H1 (cell line): ENCODE results near the gene GPR31. TPM values are rescaled to one million over a fixed set of nuclear protein-coding genes. Genes with fewer than 3 reads are reported as not detected.

ENCODE experiments used
- CTCF ChIA-PET: fragments of 300-600 bp; sonication (Branson Sonifier 250); formaldehyde crosslinking; loops from one replicate; lab custom pipeline; 2021; ENCODE audit not compliant: partially characterized antibody; lab: Charles Lee
- POLR2A ChIA-PET: fragments of 300-600 bp; sonication (Branson Sonifier 250); formaldehyde crosslinking; loops from one replicate; lab custom pipeline; 2021; ENCODE audit warnings: inconsistent platforms; ENCODE audit not compliant: partially characterized antibody; lab: Charles Lee
- DNase-seq, 2 experiments: peaks; one replicate each; pipeline versions ENCODE4 v3.0.0 to v3.0.0-alpha.2; 2010 to 2022; ENCODE audit warnings: low spot score in 2 of 2, low read depth in 1 of 2, mixed read lengths in 1 of 2
- FAIRE-seq: peaks from 2 replicates; lab custom pipeline; 2011; peaks lifted over from hg19 to GRCh38; lab: Jason Lieb, UNC
- H2AFZ ChIP-seq: 2 replicates; pipeline ENCODE4 v1.8.1; 2012; ENCODE audit warnings: low read length, inconsistent platforms
- H2AK5ac ChIP-seq: 2 replicates; pipeline ENCODE4 v1.6.1; 2013; ENCODE audit warnings: low read depth, low read length
- H2BK120ac ChIP-seq: replicated peaks from 2 replicates; pipeline ENCODE3; 2013; ENCODE audit warnings: low read depth, low read length, inconsistent platforms
- H2BK12ac ChIP-seq: 2 replicates; pipeline ENCODE4 v1.6.1; 2013; ENCODE audit warnings: low read depth, low read length
- H2BK15ac ChIP-seq: 2 replicates; pipeline ENCODE4 v1.6.1; 2013; ENCODE audit warnings: low read length
- H2BK20ac ChIP-seq: 2 replicates; pipeline ENCODE4 v1.6.1; 2013; ENCODE audit warnings: low read length
- H2BK5ac ChIP-seq: 2 replicates; pipeline ENCODE4 v1.6.1; 2013; ENCODE audit warnings: low read depth, low read length
- H3K14ac ChIP-seq: 2 replicates; pipeline ENCODE4 v1.6.1; 2013; ENCODE audit warnings: inconsistent platforms; ENCODE audit not compliant: insufficient read length
- H3K18ac ChIP-seq: 2 replicates; pipeline ENCODE4 v1.6.1; 2013; ENCODE audit warnings: low read length; ENCODE audit errors: extremely low read depth
- H3K23ac ChIP-seq: 2 replicates; pipeline ENCODE4 v1.6.1; 2013; ENCODE audit warnings: inconsistent platforms; ENCODE audit not compliant: insufficient read length
- H3K23me2 ChIP-seq: 2 replicates; pipeline ENCODE4 v1.6.1; 2013; ENCODE audit warnings: low read depth, low read length
- H3K27ac ChIP-seq: 2 replicates; pipeline ENCODE4 v1.6.1; 2011; ENCODE audit warnings: low read depth, low read length, inconsistent platforms
- H3K27me3 ChIP-seq, 4 experiments: replicated peaks in 1 of 4; 1 replicate in 1 of 4; 2 replicates in 3 of 4; pipeline versions ENCODE4 v1.6.1 to v1.8.1; 2011 to 2013; ENCODE audit warnings: low read length in 3 of 4, mild to moderate bottlenecking in 3 of 4, inconsistent platforms in 2 of 4, mixed read lengths in 2 of 4, moderate library complexity in 1 of 4; ENCODE audit not compliant: control insufficient read depth in 3 of 4, insufficient read depth in 3 of 4; ENCODE audit errors: extremely low read depth in 1 of 4
- H3K36me3 ChIP-seq, 4 experiments: 2 replicates each; pipeline versions ENCODE4 v1.6.1 to v1.8.1; 2011 to 2013; ENCODE audit warnings: mild to moderate bottlenecking in 4 of 4, low read length in 3 of 4, moderate library complexity in 2 of 4, control low read depth in 1 of 4, inconsistent platforms in 1 of 4; ENCODE audit not compliant: insufficient read depth in 4 of 4, control insufficient read depth in 2 of 4
- H3K4ac ChIP-seq: replicated peaks from 2 replicates; pipeline ENCODE3; 2013; ENCODE audit warnings: low read length, low read depth, mixed read lengths, inconsistent platforms; ENCODE audit not compliant: insufficient read length
- H3K4me1 ChIP-seq, 4 experiments: replicated peaks in 1 of 4; 1 replicate in 1 of 4; 2 replicates in 3 of 4; pipeline versions ENCODE4 v1.6.1 to v1.8.1; 2011 to 2013; ENCODE audit warnings: low read length in 3 of 4, inconsistent platforms in 2 of 4, mixed read lengths in 1 of 4; ENCODE audit not compliant: insufficient read depth in 4 of 4, control insufficient read depth in 3 of 4
- H3K4me2 ChIP-seq, 2 experiments: 2 replicates each; pipeline versions ENCODE4 v1.6.1 to v1.8.1; 2011 to 2013; ENCODE audit warnings: low read depth in 2 of 2, low read length in 2 of 2, control low read depth in 1 of 2, inconsistent platforms in 1 of 2, mild to moderate bottlenecking in 1 of 2; ENCODE audit not compliant: insufficient read depth in 1 of 2
- H3K4me3 ChIP-seq, 4 experiments: fragments of 200-600, 300-600 bp in 1 of 4; sonication (generic), shearing (Covaris generic), sonication (Bioruptor Twin) in 1 of 4; 2 replicates each; pipeline versions ENCODE4 v1.5.1 to v1.8.1; 2011 to 2016; ENCODE audit warnings: low read length in 4 of 4, low read depth in 3 of 4, control low read depth in 2 of 4, inconsistent platforms in 2 of 4, mild to moderate bottlenecking in 2 of 4, mixed read lengths in 1 of 4, moderate library complexity in 1 of 4; ENCODE audit not compliant: insufficient read depth in 2 of 4; ENCODE audit errors: extremely low read depth in 1 of 4
- H3K56ac ChIP-seq: replicated peaks from 2 replicates; pipeline ENCODE3; 2013; ENCODE audit warnings: low read depth, mild to moderate bottlenecking, mixed read lengths, low read length, inconsistent platforms; ENCODE audit not compliant: insufficient read length
- H3K79me1 ChIP-seq: 2 replicates; pipeline ENCODE4 v1.6.1; 2013; ENCODE audit warnings: low read depth, low read length, control low read depth
- H3K79me2 ChIP-seq, 2 experiments: 2 replicates each; pipeline versions ENCODE4 v1.6.1 to v1.8.1; 2012 to 2013; ENCODE audit warnings: low read length in 2 of 2, mild to moderate bottlenecking in 2 of 2, inconsistent platforms in 1 of 2; ENCODE audit not compliant: insufficient read depth in 2 of 2, control insufficient read depth in 1 of 2
- H3K9ac ChIP-seq, 4 experiments: replicated peaks in 1 of 4; 1 replicate in 1 of 4; 2 replicates in 3 of 4; pipeline versions ENCODE4 v1.6.1 to v1.8.1; 2011 to 2013; ENCODE audit warnings: low read depth in 3 of 4, low read length in 3 of 4, control low read depth in 2 of 4, mild to moderate bottlenecking in 2 of 4, moderate library complexity in 2 of 4, inconsistent platforms in 1 of 4; ENCODE audit errors: extremely low read depth in 1 of 4
- H3K9me3 ChIP-seq, 2 experiments: 2 replicates each; pipeline versions ENCODE4 v1.6.1 to v1.8.1; 2012 to 2013; ENCODE audit warnings: mild to moderate bottlenecking in 2 of 2, moderate library complexity in 2 of 2, control low read depth in 1 of 2, inconsistent platforms in 1 of 2, low read depth in 1 of 2, low read length in 1 of 2, mixed read lengths in 1 of 2; ENCODE audit not compliant: insufficient read depth in 2 of 2
- H4K20me1 ChIP-seq, 2 experiments: replicated peaks in 1 of 2; 2 replicates each; pipeline versions ENCODE3 to v1.8.1; 2011 to 2013; ENCODE audit warnings: inconsistent platforms in 2 of 2, low read length in 2 of 2, mild to moderate bottlenecking in 1 of 2; ENCODE audit not compliant: insufficient read depth in 2 of 2, control insufficient read depth in 1 of 2
- H4K5ac ChIP-seq: 2 replicates; pipeline ENCODE4 v1.6.1; 2013; ENCODE audit warnings: low read length, low read depth, mixed read lengths, inconsistent platforms; ENCODE audit not compliant: insufficient read length
- H4K8ac ChIP-seq: 2 replicates; pipeline ENCODE4 v1.8.0; 2013; ENCODE audit warnings: mild to moderate bottlenecking, moderate library complexity, low read length, inconsistent platforms; ENCODE audit not compliant: insufficient read depth; ENCODE audit errors: extremely low read depth
- H4K91ac ChIP-seq: replicated peaks from 2 replicates; pipeline ENCODE3; 2013; ENCODE audit warnings: low read length, mixed read lengths, inconsistent platforms; ENCODE audit not compliant: insufficient read length
- ASH2L ChIP-seq: fragments of 200-600, 300-600 bp; sonication (generic); IDR thresholded peaks from one replicate; pipeline ENCODE4 v1.7.1; 2017; ENCODE audit warnings: low read length
- ATF2 ChIP-seq: IDR thresholded peaks from 2 replicates; pipeline ENCODE4 v1.6.1; 2012; ENCODE audit warnings: low read length, inconsistent platforms
- CBX5 ChIP-seq: fragments of 300-800, 300-1000 bp; sonication (generic); IDR thresholded peaks from 2 replicates; pipeline ENCODE4 v1.7.1; 2016; ENCODE audit warnings: antibody characterized with exemption, low read length, low read depth
- CHD2 ChIP-seq: IDR thresholded peaks from 2 replicates; pipeline ENCODE4 v1.6.1; 2012; ENCODE audit warnings: low read length, improper control_type of control experiment
- EZH2 ChIP-seq: fragments of 200-600 bp; sonication (generic); IDR thresholded peaks from 2 replicates; pipeline ENCODE4 v1.7.1; 2012; ENCODE audit warnings: low read depth, mild to moderate bottlenecking, moderate library complexity, low read length, inconsistent platforms; ENCODE audit not compliant: severe bottlenecking
- KDM1A ChIP-seq: fragments of 200-600, 300-600 bp; sonication (generic); IDR thresholded peaks from 2 replicates; pipeline ENCODE4 v1.7.1; 2016; ENCODE audit warnings: mild to moderate bottlenecking, low read length, borderline replicate concordance
- MAFK ChIP-seq: IDR thresholded peaks from 2 replicates; pipeline ENCODE4 v1.6.1; 2012; ENCODE audit warnings: low read depth, mild to moderate bottlenecking, improper control_type of control experiment, low read length
- PHF8 ChIP-seq: fragments of 200-600 bp; sonication (generic); conservative IDR thresholded peaks from 2 replicates; pipeline ENCODE4 v1.7.1; 2012; ENCODE audit warnings: low read depth, mild to moderate bottlenecking, inconsistent platforms, low read length, moderate library complexity
- RFX5 ChIP-seq: IDR thresholded peaks from 2 replicates; pipeline ENCODE4 v1.6.1; 2011; ENCODE audit warnings: low read depth, low read length, improper control_type of control experiment, borderline replicate concordance
- SUZ12 ChIP-seq: fragments of 200-600 bp; sonication (generic); IDR thresholded peaks from 2 replicates; pipeline ENCODE4 v1.6.1; 2012; ENCODE audit warnings: mild to moderate bottlenecking, inconsistent platforms, low read length, moderate library complexity, mixed read lengths
- WGBS, 2 experiments: shearing (Covaris generic) in 1 of 2; methylation state at CpG; one replicate each; pipeline versions ENCODE4 v1.1.6 to v1.1.7; 2013 to 2015; ENCODE audit warnings: low lambda C conversion rate in 2 of 2, mixed read lengths in 2 of 2, inconsistent platforms in 1 of 2, low coverage in 1 of 2, missing lambda C conversion rate in 1 of 2; ENCODE audit not compliant: insufficient replicate concordance in 2 of 2, insufficient coverage in 1 of 2, insufficient read length in 1 of 2; ENCODE audit errors: extremely low coverage in 1 of 2, missing lambda C conversion rate in 1 of 2; 5-methylcytosine and 5-hydroxymethylcytosine counted together
- polyA plus RNA-seq, 7 experiments: library from polyadenylated mRNA; depleted of rRNA in 3 of 7; stranded (reverse) in 5 of 7; unstranded in 2 of 7; fragments of >200 nt in 5 of 7; fragments of 200-250 nt in 2 of 7; gene quantifications; 1 replicate in 5 of 7; 2 replicates in 1 of 7; 4 replicates in 1 of 7; pipeline versions ENCODE4 v1.2.1 to v1.2.3, GENCODE V29; 2011 to 2013; ENCODE audit warnings: missing spikeins in 2 of 7, mixed read lengths in 2 of 7
- total RNA-seq: library from RNA; stranded (reverse); fragmentation: NEBNext Ultra II Directional; extraction: Animal tissue kit (Norgen Biotek cat#: 25700); gene quantifications from 2 replicates; pipeline ENCODE4 v1.2.1, GENCODE V29; 2021

The GPR31 gene
- total and polyA plus RNA-seq, 2 of the 8 experiments (the other 6 are each of a cell fraction or from before 2014, with no cell fraction given) = not detected

DNA sequence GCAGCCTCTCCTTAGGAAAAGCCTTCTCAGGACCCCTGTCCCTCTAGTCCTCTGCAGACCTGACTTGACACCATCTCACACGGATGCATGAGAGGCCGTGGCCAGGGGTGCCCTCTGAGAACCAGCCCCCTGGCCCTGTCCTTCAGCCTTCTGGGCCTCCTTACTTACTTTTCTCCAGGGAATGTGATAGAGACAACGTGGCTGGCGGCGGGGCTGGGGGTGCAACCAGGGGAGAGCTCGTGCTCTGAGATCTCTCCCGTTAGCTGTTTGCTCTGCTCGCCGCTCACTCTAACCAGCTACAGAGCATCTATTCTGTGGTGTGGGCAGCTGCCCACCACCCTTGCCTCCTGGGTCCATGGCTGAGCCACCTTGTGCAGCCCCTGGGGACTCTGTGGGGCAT is 14.7 kb downstream of the GPR31 start:
- Histone ChIP-seq H4K5ac (no peak overlapping the region), H2BK5ac (peak overlapping the region; percentile 5; the same call in 1 of the 2 replicates), H3K23ac (no peak overlapping the region), H3K36me3 (no peaks in the 10 kb centered on the region), H4K8ac (no peak overlapping the region; the same call in none of the 2 replicates), H3K4ac (no peak overlapping the region), H3K4me1 (peaks cover 8 to 25% (median 21%) of the 10 kb centered on the region in 4 experiments), H2BK120ac (no peak overlapping the region), H2AFZ (no peak overlapping the region), H4K20me1 (no peaks in the 10 kb centered on the region), H3K23me2 (peaks cover 4% of the 10 kb centered on the region; the same call in 1 of the 2 replicates), H3K4me3 (no peak overlapping the region), H3K79me2 (no peaks in the 10 kb centered on the region), H3K79me1 (no peaks in the 10 kb centered on the region), H3K18ac (no peak overlapping the region), H2BK12ac (no peak overlapping the region; the same call in 1 of the 2 replicates), H2AK5ac (peak overlapping the region; percentile 27; the same call in 1 of the 2 replicates), H3K56ac (no peak overlapping the region), H3K27ac (no peak overlapping the region), H3K4me2 (no peak overlapping the region), H3K9ac (no peak overlapping the region), H3K9me3 (peaks cover 6 to 8% of the 10 kb centered on the region in 2 experiments; a peak in 3 of 4 replicates), H3K14ac (no peak overlapping the region), H3K27me3 (no peaks in the 10 kb centered on the region; a peak in 2 of 7 replicates), H2BK20ac (peak overlapping the region; percentile 76; the same call in 1 of the 2 replicates), H4K91ac (peak overlapping the region; percentile 31), H2BK15ac (0 out of 2 replicates have a peak overlapping the region, but pooled peaks have one; percentile 76)
- CTCF ChIA-PET = interaction anchor here (0.9 kb wide), 1 partner anchor 126 kb away, joined by 3 read pairs; no protein-coding TSS in a partner anchor
- DNase-seq (no peak), FAIRE-seq (no peak)
- 88% methylated on average over 9 of the region's 9 CpGs; no CpG with 5 or more reads in 1 of the 2 experiments for WGBS, 2 experiments
- TF ChIP-seq ATF2 (no peak), SUZ12 (no peak), CBX5 (no peak), PHF8 (no peak), MAFK (no peak), CHD2 (no peak), EZH2 (no peak), KDM1A (no peak), RFX5 (no peak), ASH2L (no peak)
- POLR2A ChIA-PET = no interaction called here
